Stimulated activated CD8-positive, alpha-beta memory T cell treated with anti-CD3 and anti-CD28 coated beads, Interleukin-4, amount 100 ng/mL, for 24 hours (primary cell): ENCODE measurements around the gene WDR44.
"Not testable (repeated sequence)": the region's sequence is repeated elsewhere in the genome, so short reads cannot be mapped to it uniquely, and the experiment has no call there.

Source experiments
- DNase-seq: peaks from one replicate; pipeline ENCODE4 v3.0.0-alpha.2; 2020; ENCODE audit warnings: low read depth

WDR44 gene

GRCh38 chrX:118345464-118346257 lies at the start of gene WDR44:
Gene WDR44 (plus strand): TSS chrX:118346106. CDS start chrX:118346504, 398 bp downstream.
- peak; percentile 85 for DNase-seq

DNA sequence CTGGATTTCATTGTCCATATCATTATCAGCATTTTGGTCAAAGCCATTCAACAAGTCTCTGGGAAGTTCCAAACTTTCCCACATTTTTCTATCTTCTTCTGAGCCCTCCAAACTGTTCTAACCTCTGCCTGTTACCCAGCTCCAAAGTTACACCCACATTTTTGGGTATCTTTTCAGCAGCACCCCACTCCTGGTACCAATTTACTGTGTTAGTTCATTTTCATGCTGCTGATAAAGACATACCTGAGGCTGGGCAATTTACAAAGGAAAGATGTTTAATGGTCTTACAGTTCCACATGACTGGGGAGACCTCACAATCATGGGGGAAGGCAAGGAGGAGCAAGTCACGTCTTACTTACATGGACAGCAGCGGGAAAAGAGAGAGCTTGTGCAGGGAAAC lies 40.1 kb upstream of the WDR44 start:
- DNase-seq: not testable (repeated sequence)

DNA sequence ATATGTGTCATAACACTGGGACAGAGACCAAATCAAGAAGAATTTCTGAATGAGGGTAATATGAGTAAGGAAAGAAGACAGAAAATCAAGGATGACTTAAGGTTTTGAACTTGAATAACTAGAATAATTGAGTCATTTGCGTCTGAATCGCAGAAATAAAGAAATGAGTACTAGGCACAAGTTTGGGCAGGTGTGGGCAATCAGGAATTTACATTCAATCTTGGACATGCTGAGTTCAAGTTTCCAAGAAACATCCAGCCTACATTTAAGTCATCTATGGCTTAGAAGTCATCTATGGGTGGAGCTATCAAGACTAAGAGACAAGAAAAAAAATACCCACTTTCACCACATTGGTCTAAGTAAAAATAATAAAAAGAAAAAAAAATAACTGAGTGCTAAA lies 30.4 kb upstream of the WDR44 start:
- DNase-seq: no peak

GRCh38 chrX:118324588-118324987 lies 21.3 kb upstream of the WDR44 start:
- no peak for DNase-seq

DNA sequence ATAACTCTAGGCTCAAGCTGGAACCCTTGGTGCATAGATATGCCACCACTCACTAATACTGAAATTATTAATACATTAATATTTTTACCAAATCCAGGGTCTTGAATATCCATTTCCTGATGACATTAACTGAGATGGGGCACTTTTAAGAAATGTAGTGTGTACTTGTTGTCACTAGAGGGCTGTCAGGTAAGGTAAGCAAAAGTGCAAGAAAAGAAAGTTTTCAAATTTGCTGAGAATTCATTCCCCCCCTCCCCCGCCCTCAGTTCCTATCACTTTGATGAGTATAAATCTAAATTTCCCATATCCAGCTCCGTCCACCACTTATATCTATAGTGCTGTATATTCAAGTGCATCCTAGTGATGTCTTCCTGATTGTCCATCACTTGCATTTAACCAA lies 20.5 kb upstream of the WDR44 start:
- DNase-seq: no peak

DNA sequence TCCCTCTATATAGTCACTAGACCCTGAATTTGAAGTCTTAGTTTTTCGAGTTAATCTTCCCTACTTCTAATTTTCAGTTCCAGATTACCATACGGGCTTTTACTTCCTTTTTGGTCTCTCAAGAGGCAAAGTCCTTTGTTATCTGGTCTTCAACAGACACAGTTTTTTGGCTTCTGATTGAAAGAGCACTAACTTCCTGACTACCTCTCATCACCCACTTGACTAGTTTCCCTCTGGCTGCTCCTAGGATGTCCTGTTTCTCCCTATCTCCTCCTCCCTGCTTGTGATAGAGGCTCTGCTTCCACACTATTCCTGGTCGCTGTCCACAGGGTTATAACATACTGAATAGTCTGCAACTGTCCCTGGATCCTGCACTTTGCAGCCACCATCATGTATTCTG lies 16.7 kb upstream of the WDR44 start:
- DNase-seq: no peak

- DNase-seq: no peak
These were observed 8.2 kb upstream of the WDR44 start for GRCh38 chrX:118337687-118338086.

- DNase-seq: no peak
These were observed 7.0 kb upstream of the WDR44 start for GRCh38 chrX:118338930-118339329.

DNA sequence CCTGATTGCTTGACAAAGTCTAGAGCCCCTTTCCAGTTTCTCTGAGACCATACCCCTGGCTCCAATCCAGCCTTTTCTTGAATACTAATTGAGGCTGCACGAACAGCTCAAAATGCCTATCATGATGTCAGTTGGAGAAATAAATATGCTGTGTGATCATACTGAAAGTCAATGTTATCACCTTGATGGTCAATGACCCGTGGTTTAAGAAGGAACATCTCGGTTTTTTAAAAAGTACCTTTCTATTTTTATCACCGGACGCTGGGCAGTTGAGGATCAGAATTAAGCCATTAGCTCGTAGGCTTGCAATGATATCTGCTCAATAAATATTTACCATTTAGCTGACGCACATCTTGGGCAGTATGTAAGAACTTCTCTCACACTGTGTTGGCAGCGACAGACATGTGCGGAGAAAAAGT lies 852 bp upstream of the WDR44 start:
- no peak for DNase-seq

DNA sequence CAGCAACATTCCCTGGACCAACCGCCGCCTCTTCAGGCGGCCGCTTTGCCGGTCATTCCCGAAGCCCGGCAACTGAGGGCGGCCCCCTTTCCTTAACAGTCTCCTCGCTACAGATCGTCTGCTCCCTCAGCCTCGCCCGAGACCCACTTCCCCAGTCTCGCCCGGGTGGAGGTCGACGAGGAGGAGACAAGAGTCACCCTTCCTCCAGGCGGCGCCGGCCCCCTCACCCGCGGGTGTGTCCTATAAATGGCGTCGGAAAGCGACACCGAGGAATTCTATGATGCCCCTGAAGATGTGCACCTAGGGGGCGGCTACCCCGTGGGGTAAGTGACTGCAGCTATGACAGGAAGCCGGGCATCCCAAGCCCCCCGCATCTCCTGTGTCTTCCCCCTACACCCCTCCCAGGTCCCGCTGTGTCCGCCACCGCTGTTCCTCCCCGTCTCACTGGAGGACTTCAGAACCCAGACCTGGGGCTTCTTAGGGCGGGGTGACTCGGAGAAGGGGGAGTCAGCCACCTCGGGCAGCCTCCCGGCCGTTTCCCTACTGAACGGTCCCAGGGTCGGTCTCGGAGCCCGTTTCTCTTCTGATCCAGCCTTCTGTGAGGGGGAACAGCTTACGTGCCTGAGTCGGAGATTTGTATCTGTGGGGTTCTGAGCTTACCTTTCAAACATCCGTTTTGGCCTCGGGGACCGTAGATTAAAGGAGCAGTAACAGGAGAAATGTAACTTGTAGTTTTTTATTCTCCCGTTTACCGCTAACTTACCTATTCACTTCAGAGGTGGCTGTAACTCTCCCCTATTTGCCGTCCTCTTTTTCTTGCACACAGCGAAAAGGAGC lies 570 bp downstream of the WDR44 start:
- DNase-seq: peak; percentile 28

- no peak for DNase-seq
These were observed 1.2 kb downstream of the WDR44 start for GRCh38 chrX:118347131-118347530.

- no peak for DNase-seq
These were observed 1.8 kb downstream of the WDR44 start for GRCh38 chrX:118347736-118348135.

DNA sequence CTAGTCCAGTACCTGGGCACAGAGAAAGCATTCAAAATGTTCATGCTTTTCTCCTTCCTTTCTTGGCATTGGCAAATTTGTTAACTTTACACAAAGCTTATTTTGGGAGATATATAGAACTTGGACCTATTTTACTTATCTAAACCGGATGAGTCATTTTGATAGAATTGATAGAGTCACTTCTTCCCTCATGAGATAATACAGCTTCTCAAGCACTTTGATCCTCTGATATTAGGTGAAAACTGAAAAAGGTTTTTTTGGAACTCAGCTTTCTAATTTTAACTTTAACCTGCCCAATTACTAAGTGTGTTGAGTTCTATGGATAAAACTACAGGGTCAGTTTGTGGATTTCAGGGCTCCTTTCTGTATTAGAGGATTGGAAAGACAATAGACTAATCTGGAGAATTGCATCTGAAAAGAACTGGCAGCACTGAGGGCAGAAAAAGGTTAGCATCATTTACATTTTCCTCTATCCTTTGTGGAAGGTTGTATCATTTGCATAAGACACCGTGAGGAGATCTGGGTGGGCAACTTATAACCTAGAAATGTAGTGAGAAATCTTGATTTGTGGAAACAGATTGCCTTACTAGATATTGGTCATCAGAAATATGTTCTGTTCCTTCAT lies 2.4 kb downstream of the WDR44 start:
- DNase-seq: no peak

GRCh38 chrX:118349188-118349587 lies 3.3 kb downstream of the WDR44 start:
- no peak for DNase-seq

DNA sequence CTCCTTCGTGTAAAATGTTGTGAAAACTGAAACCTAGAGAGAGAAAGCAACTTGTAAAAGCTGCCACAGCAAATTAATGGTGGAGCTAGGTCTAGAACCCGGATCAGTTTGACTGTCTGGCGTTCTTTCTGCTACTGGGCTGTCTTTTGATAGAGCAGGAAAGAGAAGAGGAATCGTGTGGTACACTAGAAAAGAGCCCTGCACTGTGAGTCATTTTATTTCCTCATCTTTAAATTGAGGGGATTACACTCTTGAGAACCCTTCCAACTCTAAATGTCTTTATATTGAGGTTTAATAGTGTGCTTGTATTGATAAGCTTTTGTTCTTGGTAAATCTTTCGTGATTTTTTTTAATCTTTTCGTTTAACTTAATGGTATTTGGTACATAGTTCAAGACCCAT lies 4.3 kb downstream of the WDR44 start:
- DNase-seq: no peak

DNA sequence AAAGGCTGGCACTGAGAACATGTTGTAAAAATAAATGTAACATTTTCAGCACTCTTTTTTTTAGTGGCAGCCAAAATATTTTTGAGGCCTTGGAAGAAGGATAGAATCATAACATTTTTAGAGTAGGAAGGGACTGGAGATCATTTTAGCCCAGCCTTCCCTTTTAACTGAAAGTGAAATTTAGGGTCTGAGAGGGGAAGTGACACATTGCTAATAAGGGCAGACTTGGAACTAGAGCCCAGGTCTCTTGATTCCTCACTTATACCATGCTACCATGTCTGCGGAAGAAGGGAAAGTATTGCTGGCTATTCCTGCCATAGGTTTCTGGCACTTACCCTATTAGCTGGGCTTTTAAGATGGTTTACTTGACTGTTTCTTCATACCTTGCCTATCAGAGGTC lies 4.8 kb downstream of the WDR44 start:
- no peak for DNase-seq

- DNase-seq: no peak
These were observed 6.7 kb downstream of the WDR44 start for GRCh38 chrX:118352566-118352965.

- DNase-seq: no peak
These were observed 7.4 kb downstream of the WDR44 start for GRCh38 chrX:118353081-118353850.

DNA sequence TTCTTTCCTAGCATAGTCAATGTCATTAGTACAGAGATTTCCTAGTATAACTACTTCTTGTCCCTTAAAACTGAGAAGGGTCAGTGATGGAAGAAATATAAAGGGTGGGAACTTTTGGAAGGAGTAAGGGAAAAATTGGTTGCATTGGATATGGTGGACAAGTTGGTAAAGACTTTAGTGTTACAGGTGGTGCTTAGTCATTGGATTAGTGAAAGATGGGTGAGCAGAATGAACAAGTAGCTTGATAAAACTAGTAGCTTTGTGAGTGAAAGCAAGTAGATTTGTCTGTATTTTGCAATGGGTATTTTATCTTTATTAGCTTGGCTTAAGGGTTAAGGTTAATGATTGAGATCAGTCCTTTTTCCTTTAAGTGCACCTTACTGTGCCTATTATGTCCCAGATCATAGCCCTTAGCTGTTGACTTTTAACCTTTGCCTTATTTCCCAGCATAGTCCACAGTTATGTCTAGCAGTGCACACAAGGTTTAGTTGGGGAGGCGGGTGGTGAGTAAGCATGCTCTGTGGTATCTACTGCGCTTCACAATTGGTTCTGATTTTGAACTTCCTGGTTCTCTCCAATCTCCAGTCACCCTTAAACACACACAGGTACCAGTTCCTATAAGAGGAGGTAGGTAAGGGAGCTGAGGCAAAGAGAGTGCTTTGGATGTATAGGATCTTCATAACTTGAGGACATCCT lies 9.5 kb downstream of the WDR44 start:
- DNase-seq: no peak

GRCh38 chrX:118356154-118356701 lies 10.3 kb downstream of the WDR44 start:
- no peak for DNase-seq
